Type B pancreatic cell (in vitro differentiated cells): ENCODE results near the gene GNLY. TPM values are rescaled to one million over a fixed set of nuclear protein-coding genes. Genes with fewer than 3 reads are reported as not detected.

Experiments
- DNase-seq: peaks from one replicate; pipeline ENCODE4 v3.0.0; 2021; ENCODE audit warnings: mixed read lengths; ENCODE audit not compliant: unreplicated experiment; ENCODE audit errors: extremely low spot score
- H3K27ac Mint-ChIP-seq: 2 replicates; pipeline ENCODE4 v1.8.0; 2021; ENCODE audit warnings: mild to moderate bottlenecking, mixed read lengths
- H3K27me3 Mint-ChIP-seq: 2 replicates; pipeline ENCODE4 v1.8.0; 2021; ENCODE audit warnings: mixed read lengths
- H3K36me3 Mint-ChIP-seq: 2 replicates; pipeline ENCODE4 v1.8.0; 2021; ENCODE audit warnings: mixed read lengths
- H3K4me1 Mint-ChIP-seq: one replicate; pipeline ENCODE4 v1.8.0; 2021; ENCODE audit warnings: mixed read lengths; ENCODE audit not compliant: unreplicated experiment
- H3K4me3 Mint-ChIP-seq: 2 replicates; pipeline ENCODE4 v1.8.0; 2021; ENCODE audit warnings: mild to moderate bottlenecking, mixed read lengths
- H3K9me3 Mint-ChIP-seq: 2 replicates; pipeline ENCODE4 v1.8.0; 2021; ENCODE audit warnings: mixed read lengths
- total RNA-seq: library from RNA; stranded (reverse); gene quantifications from 2 replicates; pipeline ENCODE4 v1.2.1, GENCODE V29; 2021; ENCODE audit warnings: low replicate concordance
- TF ChIP-seq, protein P1 (sequence below): fragments of 200-600 bp; sonication (generic); conservative IDR thresholded peaks from 2 replicates; pipeline ENCODE4 v1.5.0; 2021; ENCODE audit warnings: antibody characterized with exemption, mild to moderate bottlenecking

Gene GNLY
- total RNA-seq, 1 donor from 2014 or later, result not detected

DNA sequence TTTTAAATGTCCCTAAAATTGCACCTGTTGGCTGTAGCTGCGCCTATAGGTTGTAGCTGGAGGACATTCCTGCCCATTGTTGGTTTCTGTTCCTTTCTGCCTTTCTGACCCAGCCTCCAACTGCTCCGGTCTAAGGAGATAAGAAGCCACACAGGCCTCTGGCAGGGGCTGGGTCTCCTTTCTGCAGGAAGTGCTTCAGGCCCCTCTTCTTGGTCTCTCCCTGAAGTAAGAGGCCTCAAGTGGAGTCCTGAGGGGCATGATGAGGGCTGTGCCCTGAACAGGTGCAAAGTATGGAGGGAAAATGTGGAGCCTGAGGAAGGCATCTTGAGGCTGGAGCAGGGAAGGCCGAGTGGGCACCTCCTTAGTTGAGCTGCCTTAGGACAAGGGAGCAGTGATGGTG is 15.8 kb upstream of the GNLY start:
- Mint-ChIP-seq H3K4me1 (peaks cover 16% of the 10 kb centered on the region), H3K27me3 (peaks cover 9% of the 10 kb centered on the region), H3K9me3 (no peaks in the 10 kb centered on the region), H3K4me3 (no peak overlapping the region), H3K36me3 (no peaks in the 10 kb centered on the region), H3K27ac (no peak overlapping the region)
- TF ChIP-seq, protein P1, sequence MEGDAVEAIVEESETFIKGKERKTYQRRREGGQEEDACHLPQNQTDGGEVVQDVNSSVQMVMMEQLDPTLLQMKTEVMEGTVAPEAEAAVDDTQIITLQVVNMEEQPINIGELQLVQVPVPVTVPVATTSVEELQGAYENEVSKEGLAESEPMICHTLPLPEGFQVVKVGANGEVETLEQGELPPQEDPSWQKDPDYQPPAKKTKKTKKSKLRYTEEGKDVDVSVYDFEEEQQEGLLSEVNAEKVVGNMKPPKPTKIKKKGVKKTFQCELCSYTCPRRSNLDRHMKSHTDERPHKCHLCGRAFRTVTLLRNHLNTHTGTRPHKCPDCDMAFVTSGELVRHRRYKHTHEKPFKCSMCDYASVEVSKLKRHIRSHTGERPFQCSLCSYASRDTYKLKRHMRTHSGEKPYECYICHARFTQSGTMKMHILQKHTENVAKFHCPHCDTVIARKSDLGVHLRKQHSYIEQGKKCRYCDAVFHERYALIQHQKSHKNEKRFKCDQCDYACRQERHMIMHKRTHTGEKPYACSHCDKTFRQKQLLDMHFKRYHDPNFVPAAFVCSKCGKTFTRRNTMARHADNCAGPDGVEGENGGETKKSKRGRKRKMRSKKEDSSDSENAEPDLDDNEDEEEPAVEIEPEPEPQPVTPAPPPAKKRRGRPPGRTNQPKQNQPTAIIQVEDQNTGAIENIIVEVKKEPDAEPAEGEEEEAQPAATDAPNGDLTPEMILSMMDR, result no peak
- DNase-seq, result no peak

GRCh38 chr2:85678794-85679672 is 15.1 kb upstream of the GNLY start:
- TF ChIP-seq, protein P1, result peak; percentile 98
- H3K4me1 Mint-ChIP-seq, result peaks cover 11% of the 10 kb centered on the region
- peaks cover 9% of the 10 kb centered on the region for H3K27me3 Mint-ChIP-seq
- peak overlapping the region; percentile 20 for H3K4me3 Mint-ChIP-seq
- no peaks in the 10 kb centered on the region for H3K36me3 Mint-ChIP-seq
- no peak overlapping the region for H3K27ac Mint-ChIP-seq
- peak; percentile 86 for DNase-seq
- H3K9me3 Mint-ChIP-seq, result no peaks in the 10 kb centered on the region

DNA sequence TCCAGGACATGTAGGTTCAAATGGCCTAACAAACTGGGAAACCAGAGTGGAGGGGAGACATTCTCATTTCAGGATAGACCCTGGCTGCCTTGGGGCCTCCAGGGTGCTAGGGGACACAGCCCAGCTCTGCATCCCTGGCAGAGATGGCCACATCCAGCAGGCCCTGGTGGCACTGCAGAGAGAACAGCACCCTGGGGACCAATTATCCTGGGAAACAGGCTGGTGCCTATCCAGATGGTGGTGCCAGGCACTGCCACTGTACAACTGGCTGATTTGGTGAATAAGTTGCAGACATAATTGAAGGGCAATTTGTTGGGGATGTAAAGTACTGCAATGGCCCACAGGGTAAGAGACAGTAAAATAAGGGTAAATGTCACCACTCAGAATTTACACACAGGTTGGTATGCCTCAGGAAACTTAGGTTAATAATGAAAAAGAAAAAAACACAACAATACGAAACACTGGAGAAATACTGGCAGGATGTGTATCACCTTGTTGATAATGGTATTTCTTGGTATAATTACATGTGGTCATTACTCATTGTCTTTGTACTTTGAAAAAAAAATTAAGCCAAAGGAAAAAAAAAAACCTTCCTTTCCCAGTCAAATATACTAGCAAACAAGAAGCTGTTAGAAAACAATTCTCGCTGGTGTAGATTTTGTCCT is 13.3 kb upstream of the GNLY start:
- TF ChIP-seq, protein P1, result no peak
- Mint-ChIP-seq H3K36me3 (no peaks in the 10 kb centered on the region), H3K4me1 (peaks cover 11% of the 10 kb centered on the region), H3K27me3 (peaks cover 9% of the 10 kb centered on the region), H3K9me3 (no peaks in the 10 kb centered on the region), H3K4me3 (no peak overlapping the region), H3K27ac (peak overlapping the region; percentile 20)
- no peak for DNase-seq

DNA sequence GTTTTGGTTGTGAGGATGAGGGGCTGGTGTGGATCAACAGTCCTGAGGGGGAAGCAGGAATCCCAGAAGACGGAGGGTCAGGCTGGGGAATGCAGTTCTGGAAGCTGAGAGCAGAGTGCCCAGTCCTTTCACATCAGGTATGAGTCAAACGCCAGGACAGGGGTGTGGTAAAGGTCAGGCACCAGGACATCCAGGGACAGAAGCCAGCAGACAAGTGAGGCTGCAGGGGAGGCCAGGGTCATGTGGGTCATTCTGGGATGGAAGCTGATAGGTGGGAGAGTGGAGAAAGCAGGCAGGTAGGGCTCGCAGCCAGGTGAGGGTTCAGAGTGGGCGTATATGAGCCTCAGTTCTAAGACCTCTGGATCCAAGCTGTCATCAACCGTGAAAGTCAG is 12.8 kb upstream of the GNLY start:
- TF ChIP-seq, protein P1, result no peak
- Mint-ChIP-seq H3K9me3 (no peaks in the 10 kb centered on the region), H3K4me1 (peaks cover 11% of the 10 kb centered on the region), H3K27ac (peak overlapping the region; percentile 20), H3K4me3 (no peak overlapping the region), H3K27me3 (peaks cover 9% of the 10 kb centered on the region), H3K36me3 (no peaks in the 10 kb centered on the region)
- no peak for DNase-seq

GRCh38 chr2:85681776-85682175 is 12.4 kb upstream of the GNLY start:
- TF ChIP-seq, protein P1, result no peak
- Mint-ChIP-seq H3K9me3 (no peaks in the 10 kb centered on the region), H3K27me3 (peaks cover 9% of the 10 kb centered on the region), H3K27ac (no peak overlapping the region), H3K4me1 (peaks cover 11% of the 10 kb centered on the region), H3K4me3 (no peak overlapping the region), H3K36me3 (no peaks in the 10 kb centered on the region)
- no peak for DNase-seq
